Measurements from ENCODE around the gene DPM2.

Gene DPM2

DNA sequence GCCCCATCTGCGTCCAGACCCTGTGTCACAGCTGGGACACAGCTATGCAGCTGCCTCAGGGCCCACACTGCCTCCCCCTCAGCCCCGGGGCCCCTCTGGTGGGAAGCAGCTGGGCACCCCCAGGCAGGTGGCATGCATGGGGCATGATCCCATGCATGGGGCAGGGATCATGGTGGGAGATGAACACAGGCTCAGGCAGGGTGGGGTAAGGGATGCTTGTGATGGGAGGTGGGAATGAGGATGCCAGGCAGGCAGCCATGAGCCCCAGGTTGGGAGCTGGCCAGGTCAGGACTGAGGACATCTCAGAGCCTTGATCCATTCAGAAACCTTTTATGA, 23.5 kb upstream of the DPM2 start:
- Histone ChIP-seq H3K27ac (ENCODE audit: low read length) (no peak overlapping the region), H3K4me3 (ENCODE audit: low read length) (no peak overlapping the region), H3K36me3 (ENCODE audit: insufficient read depth, low read depth, low read length) (no peaks in the 10 kb centered on the region), H3K4me1 (ENCODE audit: insufficient read depth, low read length) (peaks cover 13% of the 10 kb centered on the region; the same call in 1 of the 2 replicates), H3K9me3 (ENCODE audit: insufficient read depth, low read depth, low read length) (no peaks in the 10 kb centered on the region), H3K27me3 (ENCODE audit: insufficient read depth, low read length) (no peaks in the 10 kb centered on the region), H3K9ac (ENCODE audit: low read depth, low read length) (no peak overlapping the region)

- H3K4me1 ChIP-seq (ENCODE audit: insufficient read depth, low read length) = peaks cover 14% of the 10 kb centered on the region; the same call in 1 of the 2 replicates
- no peak overlapping the region for H3K4me3 ChIP-seq (ENCODE audit: low read length)
- no peaks in the 10 kb centered on the region for H3K9me3 ChIP-seq (ENCODE audit: insufficient read depth, low read depth, low read length)
- H3K36me3 ChIP-seq (ENCODE audit: insufficient read depth, low read depth, low read length) = no peaks in the 10 kb centered on the region
- H3K9ac ChIP-seq (ENCODE audit: low read depth, low read length) = no peak overlapping the region
- no peaks in the 10 kb centered on the region for H3K27me3 ChIP-seq (ENCODE audit: insufficient read depth, low read length)
- H3K27ac ChIP-seq (ENCODE audit: low read length) = no peak overlapping the region
Measured at GRCh38 chr9:127960410-127961154, 22.9 kb upstream of the DPM2 start.

DNA sequence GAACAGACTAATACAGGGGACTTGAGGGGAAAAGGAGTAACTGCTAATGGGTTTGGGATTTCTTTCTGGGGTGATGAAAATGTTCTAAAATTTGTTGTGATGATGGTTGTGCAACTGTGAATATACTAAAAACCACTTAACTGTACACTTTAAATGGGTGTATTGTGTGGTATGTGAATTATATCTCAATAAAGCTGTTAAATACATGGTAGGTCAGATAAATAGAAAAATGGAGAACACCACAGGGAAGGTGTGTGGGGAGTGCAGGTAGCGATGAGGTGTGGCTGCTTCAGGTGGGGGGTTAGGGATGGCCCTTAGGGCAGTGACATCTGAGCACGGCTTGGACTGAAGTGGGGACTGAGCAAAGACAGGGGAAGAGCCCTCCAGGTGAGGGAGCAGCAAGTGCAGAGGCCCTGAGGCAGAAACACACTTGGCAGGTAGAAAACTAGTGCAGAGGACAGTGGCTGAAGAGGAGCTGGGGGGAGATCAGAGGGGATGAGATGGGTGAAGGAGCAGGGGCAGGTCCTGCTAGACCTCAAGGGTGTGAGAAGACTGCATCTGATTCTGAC, 22.3 kb upstream of the DPM2 start:
- no peak overlapping the region for H3K9ac ChIP-seq (ENCODE audit: low read depth, low read length)
- H3K27me3 ChIP-seq (ENCODE audit: insufficient read depth, low read length) = no peaks in the 10 kb centered on the region
- H3K9me3 ChIP-seq (ENCODE audit: insufficient read depth, low read depth, low read length) = no peaks in the 10 kb centered on the region
- H3K4me1 ChIP-seq (ENCODE audit: insufficient read depth, low read length) = peaks cover 11% of the 10 kb centered on the region; the same call in 1 of the 2 replicates
- no peaks in the 10 kb centered on the region for H3K36me3 ChIP-seq (ENCODE audit: insufficient read depth, low read depth, low read length)
- no peak overlapping the region for H3K4me3 ChIP-seq (ENCODE audit: low read length)
- H3K27ac ChIP-seq (ENCODE audit: low read length) = no peak overlapping the region

DNA sequence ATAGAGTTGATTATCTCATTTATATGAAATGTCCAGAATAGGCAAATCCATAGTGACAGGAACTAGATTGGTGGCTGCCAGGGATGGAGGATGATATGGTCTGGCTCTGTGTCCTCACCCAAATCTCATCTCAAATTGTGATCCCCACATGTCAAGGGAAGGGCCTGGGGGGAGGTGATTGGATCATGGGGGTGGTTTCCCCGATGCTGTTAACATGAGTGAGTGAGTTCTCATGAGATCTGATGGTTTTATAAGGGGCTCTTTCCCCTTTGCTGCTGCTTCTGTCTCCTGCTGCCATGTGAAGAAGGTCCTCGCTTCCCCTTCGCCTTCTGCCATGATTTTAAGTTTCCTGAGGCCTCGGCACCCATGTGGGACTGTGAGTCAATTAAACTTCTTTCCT, 21.7 kb upstream of the DPM2 start:
- Histone ChIP-seq H3K36me3 (ENCODE audit: insufficient read depth, low read depth, low read length) (no peaks in the 10 kb centered on the region), H3K4me1 (ENCODE audit: insufficient read depth, low read length) (peaks cover 11% of the 10 kb centered on the region; the same call in 1 of the 2 replicates), H3K27ac (ENCODE audit: low read length) (no peak overlapping the region)

DNA sequence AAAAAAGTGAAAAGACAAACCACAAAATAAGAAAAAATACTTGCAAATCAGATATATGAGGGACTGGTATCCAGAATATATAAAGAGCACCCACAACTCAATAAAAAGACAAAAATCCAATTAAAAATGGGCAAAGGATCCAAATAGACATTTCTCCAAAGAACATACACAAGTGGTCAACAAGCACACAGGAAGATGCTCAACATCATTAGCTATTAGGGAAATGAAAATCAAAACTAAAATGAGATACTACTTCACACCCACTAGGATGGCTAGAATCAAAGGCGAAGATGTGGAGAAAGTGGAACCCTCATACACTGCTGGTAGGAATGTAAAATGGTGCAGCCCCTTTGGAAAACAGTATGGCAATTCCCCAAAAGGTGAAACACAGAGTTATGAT, 21.1 kb upstream of the DPM2 start:
- Histone ChIP-seq H3K9me3 (ENCODE audit: insufficient read depth, low read depth, low read length) (no peaks in the 10 kb centered on the region), H3K9ac (ENCODE audit: low read depth, low read length) (no peak overlapping the region), H3K27ac (ENCODE audit: low read length) (no peak overlapping the region), H3K36me3 (ENCODE audit: insufficient read depth, low read depth, low read length) (no peaks in the 10 kb centered on the region), H3K4me1 (ENCODE audit: insufficient read depth, low read length) (peaks cover 11% of the 10 kb centered on the region; the same call in 1 of the 2 replicates), H3K27me3 (ENCODE audit: insufficient read depth, low read length) (no peaks in the 10 kb centered on the region), H3K4me3 (ENCODE audit: low read length) (no peak overlapping the region)

More for the DNA sequence above, 21.7 kb upstream of the DPM2 start:
- Histone ChIP-seq H3K9ac (ENCODE audit: low read depth, low read length) (no peak overlapping the region), H3K4me3 (ENCODE audit: low read length) (no peak overlapping the region), H3K9me3 (ENCODE audit: insufficient read depth, low read depth, low read length) (no peaks in the 10 kb centered on the region), H3K27me3 (ENCODE audit: insufficient read depth, low read length) (no peaks in the 10 kb centered on the region)

GRCh38 chr9:127955294-127956015, 17.8 kb upstream of the DPM2 start:
- Histone ChIP-seq H3K9ac (ENCODE audit: low read depth, low read length) (no peak overlapping the region), H3K27ac (ENCODE audit: low read length) (no peak overlapping the region), H3K4me3 (ENCODE audit: low read length) (no peak overlapping the region)

GRCh38 chr9:127954831-127955293, 17.2 kb upstream of the DPM2 start:
- Histone ChIP-seq H3K4me3 (ENCODE audit: low read length) (no peak overlapping the region), H3K9ac (ENCODE audit: low read depth, low read length) (no peak overlapping the region), H3K9me3 (ENCODE audit: insufficient read depth, low read depth, low read length) (no peaks in the 10 kb centered on the region), H3K27ac (ENCODE audit: low read length) (no peak overlapping the region), H3K36me3 (ENCODE audit: insufficient read depth, low read depth, low read length) (no peaks in the 10 kb centered on the region; the same call in 1 of the 2 replicates), H3K27me3 (ENCODE audit: insufficient read depth, low read length) (no peaks in the 10 kb centered on the region), H3K4me1 (ENCODE audit: insufficient read depth, low read length) (0 out of 2 replicates have a peak, but pooled peaks cover 4% of the 10 kb centered on the region)

More at GRCh38 chr9:127955294-127956015, 17.8 kb upstream of the DPM2 start:
- H3K27me3 ChIP-seq (ENCODE audit: insufficient read depth, low read length) = no peaks in the 10 kb centered on the region
- H3K4me1 ChIP-seq (ENCODE audit: insufficient read depth, low read length) = 0 out of 2 replicates have a peak, but pooled peaks cover 4% of the 10 kb centered on the region
- no peaks in the 10 kb centered on the region for H3K9me3 ChIP-seq (ENCODE audit: insufficient read depth, low read depth, low read length)
- no peaks in the 10 kb centered on the region for H3K36me3 ChIP-seq (ENCODE audit: insufficient read depth, low read depth, low read length)

GRCh38 chr9:127953768-127954505, 16.3 kb upstream of the DPM2 start:
- Histone ChIP-seq H3K9me3 (ENCODE audit: insufficient read depth, low read depth, low read length) (no peaks in the 10 kb centered on the region), H3K4me1 (ENCODE audit: insufficient read depth, low read length) (0 out of 2 replicates have a peak, but pooled peaks cover 4% of the 10 kb centered on the region), H3K9ac (ENCODE audit: low read depth, low read length) (no peak overlapping the region), H3K4me3 (ENCODE audit: low read length) (no peak overlapping the region), H3K36me3 (ENCODE audit: insufficient read depth, low read depth, low read length) (no peaks in the 10 kb centered on the region; the same call in 1 of the 2 replicates), H3K27me3 (ENCODE audit: insufficient read depth, low read length) (no peaks in the 10 kb centered on the region), H3K27ac (ENCODE audit: low read length) (no peak overlapping the region)

DNA sequence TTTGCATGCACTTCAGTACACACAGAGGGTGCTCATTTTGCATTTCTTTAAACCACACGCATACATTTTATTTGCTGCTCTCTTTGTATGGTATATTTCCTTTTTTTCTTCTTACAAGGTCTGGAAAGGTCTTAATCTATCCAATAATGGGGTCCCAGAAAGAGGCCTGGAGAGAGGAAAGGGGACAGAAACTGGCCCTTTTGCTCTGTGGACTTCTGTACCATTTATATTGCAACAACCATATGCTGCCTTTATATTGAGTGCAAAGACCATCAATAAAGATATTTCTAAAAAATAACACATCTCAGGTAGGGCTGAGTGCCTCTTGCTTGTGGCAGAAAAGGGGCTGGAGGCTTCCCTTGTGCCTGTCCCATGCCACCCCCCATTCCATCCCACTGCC, 15.5 kb upstream of the DPM2 start:
- Histone ChIP-seq H3K4me1 (ENCODE audit: insufficient read depth, low read length) (0 out of 2 replicates have a peak, but pooled peaks cover 4% of the 10 kb centered on the region), H3K36me3 (ENCODE audit: insufficient read depth, low read depth, low read length) (no peaks in the 10 kb centered on the region; the same call in 1 of the 2 replicates), H3K9ac (ENCODE audit: low read depth, low read length) (no peak overlapping the region), H3K27me3 (ENCODE audit: insufficient read depth, low read length) (no peaks in the 10 kb centered on the region), H3K4me3 (ENCODE audit: low read length) (no peak overlapping the region), H3K27ac (ENCODE audit: low read length) (no peak overlapping the region), H3K9me3 (ENCODE audit: insufficient read depth, low read depth, low read length) (no peaks in the 10 kb centered on the region)

GRCh38 chr9:127950513-127951289, 13.0 kb upstream of the DPM2 start:
- no peak overlapping the region for H3K4me3 ChIP-seq (ENCODE audit: low read length)
- 0 out of 2 replicates have a peak, but pooled peaks cover under 1% of the 10 kb centered on the region for H3K4me1 ChIP-seq (ENCODE audit: insufficient read depth, low read length)
- H3K9me3 ChIP-seq (ENCODE audit: insufficient read depth, low read depth, low read length) = no peaks in the 10 kb centered on the region
- no peak overlapping the region for H3K27ac ChIP-seq (ENCODE audit: low read length)
- H3K36me3 ChIP-seq (ENCODE audit: insufficient read depth, low read depth, low read length) = peaks cover 10% of the 10 kb centered on the region
- no peaks in the 10 kb centered on the region for H3K27me3 ChIP-seq (ENCODE audit: insufficient read depth, low read length)
- no peak overlapping the region for H3K9ac ChIP-seq (ENCODE audit: low read depth, low read length)

Data from iPS-20b (cell line).